ENCODE data around the gene NLK.

The NLK gene

GRCh38 chr17:28049071-28049470 lies 6.6 kb downstream of the NLK start:
- peaks cover 74% of the 10 kb centered on the region for H3K4me1 ChIP-seq (ENCODE audit: insufficient read depth, low read length)
- no peaks in the 10 kb centered on the region for H3K27me3 ChIP-seq (ENCODE audit: insufficient read depth, low read length)
- no peak overlapping the region for H3K4me3 ChIP-seq (ENCODE audit: low read length)
- 100% methylated on average over 1 of the region's 1 CpG for WGBS
- 0 out of 2 replicates have a peak, but pooled peaks cover 10% of the 10 kb centered on the region for H3K36me3 ChIP-seq (ENCODE audit: insufficient read depth, low read length)
- H3K9me3 ChIP-seq (ENCODE audit: insufficient read depth, low read depth, low read length), result no peaks in the 10 kb centered on the region
- H3K27ac ChIP-seq (ENCODE audit: low read depth, low read length), result no peak overlapping the region
- no peak overlapping the region for H3K9ac ChIP-seq (ENCODE audit: low read depth, low read length)

GRCh38 chr17:28053044-28053670 lies 10.7 kb downstream of the NLK start:
- H3K27ac ChIP-seq (ENCODE audit: low read depth, low read length), result no peak overlapping the region
- no peak overlapping the region for H3K4me3 ChIP-seq (ENCODE audit: low read length)
- H3K27me3 ChIP-seq (ENCODE audit: insufficient read depth, low read length), result no peaks in the 10 kb centered on the region
- no peaks in the 10 kb centered on the region for H3K9me3 ChIP-seq (ENCODE audit: insufficient read depth, low read depth, low read length)
- peaks cover 68% of the 10 kb centered on the region for H3K4me1 ChIP-seq (ENCODE audit: insufficient read depth, low read length)
- no peak overlapping the region for H3K9ac ChIP-seq (ENCODE audit: low read depth, low read length)
- H3K36me3 ChIP-seq (ENCODE audit: insufficient read depth, low read length), result no peaks in the 10 kb centered on the region
- WGBS, result 93% methylated on average over 1 of the region's 3 CpGs

DNA sequence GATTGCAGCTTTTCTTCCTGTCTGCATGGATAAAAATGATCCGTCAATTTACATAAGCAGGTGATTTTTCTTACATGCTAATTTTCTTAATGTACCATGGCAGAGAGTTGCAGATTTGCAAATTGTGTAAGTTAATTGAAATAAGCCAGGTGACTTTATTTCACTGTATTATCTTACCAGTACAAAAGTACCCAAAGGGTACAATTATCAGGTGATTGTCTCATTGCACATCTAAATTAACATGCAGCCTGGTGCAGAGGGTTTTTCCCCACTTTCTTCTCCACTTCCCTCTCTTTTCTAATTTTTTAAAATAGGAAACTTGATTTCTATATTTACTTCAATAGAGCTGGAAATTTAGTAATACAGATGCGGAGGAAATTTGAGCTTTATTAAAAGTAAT lies 11.2 kb downstream of the NLK start:
- no peaks in the 10 kb centered on the region for H3K36me3 ChIP-seq (ENCODE audit: insufficient read depth, low read length)
- peaks cover 67% of the 10 kb centered on the region for H3K4me1 ChIP-seq (ENCODE audit: insufficient read depth, low read length)
- WGBS, result 89% methylated on average over 2 of the region's 2 CpGs
- no peak overlapping the region for H3K27ac ChIP-seq (ENCODE audit: low read depth, low read length)
- H3K27me3 ChIP-seq (ENCODE audit: insufficient read depth, low read length), result no peaks in the 10 kb centered on the region
- H3K9me3 ChIP-seq (ENCODE audit: insufficient read depth, low read depth, low read length), result no peaks in the 10 kb centered on the region
- H3K4me3 ChIP-seq (ENCODE audit: low read length), result no peak overlapping the region
- no peak overlapping the region for H3K9ac ChIP-seq (ENCODE audit: low read depth, low read length)

GRCh38 chr17:28055546-28056275 lies 13.2 kb downstream of the NLK start:
- Histone ChIP-seq H3K36me3 (ENCODE audit: insufficient read depth, low read length) (no peaks in the 10 kb centered on the region), H3K27ac (ENCODE audit: low read depth, low read length) (peak overlapping the region; percentile 27; the same call in 1 of the 2 replicates), H3K4me1 (ENCODE audit: insufficient read depth, low read length) (peaks cover 59% of the 10 kb centered on the region), H3K9ac (ENCODE audit: low read depth, low read length) (no peak overlapping the region), H3K4me3 (ENCODE audit: low read length) (no peak overlapping the region), H3K9me3 (ENCODE audit: insufficient read depth, low read depth, low read length) (no peaks in the 10 kb centered on the region), H3K27me3 (ENCODE audit: insufficient read depth, low read length) (no peaks in the 10 kb centered on the region)
- 60% methylated on average over 1 of the region's 2 CpGs for WGBS

GRCh38 chr17:28056276-28056620 lies 13.8 kb downstream of the NLK start:
- H3K9ac ChIP-seq (ENCODE audit: low read depth, low read length), result no peak overlapping the region
- H3K27ac ChIP-seq (ENCODE audit: low read depth, low read length), result peak overlapping the region; percentile 27; the same call in 1 of the 2 replicates
- WGBS, result 84% methylated on average over 3 of the region's 3 CpGs
- peaks cover 59% of the 10 kb centered on the region for H3K4me1 ChIP-seq (ENCODE audit: insufficient read depth, low read length)
- H3K36me3 ChIP-seq (ENCODE audit: insufficient read depth, low read length), result no peaks in the 10 kb centered on the region
- H3K27me3 ChIP-seq (ENCODE audit: insufficient read depth, low read length), result no peaks in the 10 kb centered on the region
- no peak overlapping the region for H3K4me3 ChIP-seq (ENCODE audit: low read length)
- no peaks in the 10 kb centered on the region for H3K9me3 ChIP-seq (ENCODE audit: insufficient read depth, low read depth, low read length)

GRCh38 chr17:28057731-28058246 lies 15.3 kb downstream of the NLK start:
- H3K9me3 ChIP-seq (ENCODE audit: insufficient read depth, low read depth, low read length), result no peaks in the 10 kb centered on the region
- H3K9ac ChIP-seq (ENCODE audit: low read depth, low read length), result no peak overlapping the region
- no peaks in the 10 kb centered on the region for H3K36me3 ChIP-seq (ENCODE audit: insufficient read depth, low read length)
- 100% methylated on average over 1 of the region's 1 CpG for WGBS
- H3K4me3 ChIP-seq (ENCODE audit: low read length), result no peak overlapping the region
- H3K27ac ChIP-seq (ENCODE audit: low read depth, low read length), result no peak overlapping the region
- no peaks in the 10 kb centered on the region for H3K27me3 ChIP-seq (ENCODE audit: insufficient read depth, low read length)
- peaks cover 46% of the 10 kb centered on the region for H3K4me1 ChIP-seq (ENCODE audit: insufficient read depth, low read length)

GRCh38 chr17:28059675-28060074 lies 17.2 kb downstream of the NLK start:
- Histone ChIP-seq H3K9me3 (ENCODE audit: insufficient read depth, low read depth, low read length) (no peaks in the 10 kb centered on the region), H3K27ac (ENCODE audit: low read depth, low read length) (no peak overlapping the region), H3K9ac (ENCODE audit: low read depth, low read length) (no peak overlapping the region), H3K4me3 (ENCODE audit: low read length) (no peak overlapping the region), H3K4me1 (ENCODE audit: insufficient read depth, low read length) (peaks cover 36% of the 10 kb centered on the region), H3K36me3 (ENCODE audit: insufficient read depth, low read length) (no peaks in the 10 kb centered on the region), H3K27me3 (ENCODE audit: insufficient read depth, low read length) (no peaks in the 10 kb centered on the region)
- no CpG with 5 or more reads among the region's 1 CpG for WGBS

GRCh38 chr17:28065706-28066105 lies 23.2 kb downstream of the NLK start:
- 82% methylated on average over 2 of the region's 2 CpGs for WGBS
- Histone ChIP-seq H3K4me3 (ENCODE audit: low read length) (no peak overlapping the region), H3K9me3 (ENCODE audit: insufficient read depth, low read depth, low read length) (0 out of 2 replicates have a peak, but pooled peaks cover 2% of the 10 kb centered on the region), H3K27me3 (ENCODE audit: insufficient read depth, low read length) (no peaks in the 10 kb centered on the region), H3K9ac (ENCODE audit: low read depth, low read length) (no peak overlapping the region), H3K4me1 (ENCODE audit: insufficient read depth, low read length) (peaks cover 8% of the 10 kb centered on the region; the same call in 1 of the 2 replicates), H3K36me3 (ENCODE audit: insufficient read depth, low read length) (0 out of 2 replicates have a peak, but pooled peaks cover under 1% of the 10 kb centered on the region), H3K27ac (ENCODE audit: low read depth, low read length) (no peak overlapping the region)

- Histone ChIP-seq H3K4me1 (ENCODE audit: insufficient read depth, low read length) (peaks cover 15% of the 10 kb centered on the region), H3K27me3 (ENCODE audit: insufficient read depth, low read length) (no peaks in the 10 kb centered on the region), H3K27ac (ENCODE audit: low read depth, low read length) (no peak overlapping the region), H3K36me3 (ENCODE audit: insufficient read depth, low read length) (peaks cover 4% of the 10 kb centered on the region; the same call in 1 of the 2 replicates), H3K4me3 (ENCODE audit: low read length) (no peak overlapping the region), H3K9ac (ENCODE audit: low read depth, low read length) (no peak overlapping the region), H3K9me3 (ENCODE audit: insufficient read depth, low read depth, low read length) (peaks cover 6% of the 10 kb centered on the region; the same call in 1 of the 2 replicates)
- no CpG with 5 or more reads among the region's 1 CpG for WGBS
These were observed 26.6 kb downstream of the NLK start for GRCh38 chr17:28069061-28069460.

GRCh38 chr17:28071179-28071578 lies 28.7 kb downstream of the NLK start:
- Histone ChIP-seq H3K9ac (ENCODE audit: low read depth, low read length) (no peak overlapping the region), H3K9me3 (ENCODE audit: insufficient read depth, low read depth, low read length) (peaks cover 6% of the 10 kb centered on the region; the same call in 1 of the 2 replicates), H3K27ac (ENCODE audit: low read depth, low read length) (no peak overlapping the region), H3K4me3 (ENCODE audit: low read length) (no peak overlapping the region), H3K36me3 (ENCODE audit: insufficient read depth, low read length) (peaks cover 4% of the 10 kb centered on the region; the same call in 1 of the 2 replicates), H3K27me3 (ENCODE audit: insufficient read depth, low read length) (no peaks in the 10 kb centered on the region), H3K4me1 (ENCODE audit: insufficient read depth, low read length) (peaks cover 27% of the 10 kb centered on the region)
- 100% methylated on average over 1 of the region's 1 CpG for WGBS

- peaks cover 27% of the 10 kb centered on the region for H3K4me1 ChIP-seq (ENCODE audit: insufficient read depth, low read length)
- 93% methylated on average over 6 of the region's 6 CpGs for WGBS
- no peak overlapping the region for H3K9ac ChIP-seq (ENCODE audit: low read depth, low read length)
- H3K27ac ChIP-seq (ENCODE audit: low read depth, low read length), result no peak overlapping the region
- H3K27me3 ChIP-seq (ENCODE audit: insufficient read depth, low read length), result no peaks in the 10 kb centered on the region
- H3K9me3 ChIP-seq (ENCODE audit: insufficient read depth, low read depth, low read length), result peaks cover 6% of the 10 kb centered on the region; the same call in 1 of the 2 replicates
- H3K36me3 ChIP-seq (ENCODE audit: insufficient read depth, low read length), result peaks cover 4% of the 10 kb centered on the region; the same call in 1 of the 2 replicates
- no peak overlapping the region for H3K4me3 ChIP-seq (ENCODE audit: low read length)
These were observed 29.6 kb downstream of the NLK start for GRCh38 chr17:28071891-28072606.
